LNCAP (cell line): ENCODE measurements around the gene HLA-DQA1.

Experiments used
- CTCF ChIP-seq: fragments of 450-650 bp; IDR thresholded peaks from 2 replicates; pipeline ENCODE4 v1.5.1; 2017; ENCODE audit warnings: mild to moderate bottlenecking

HLA-DQA1 gene

DNA sequence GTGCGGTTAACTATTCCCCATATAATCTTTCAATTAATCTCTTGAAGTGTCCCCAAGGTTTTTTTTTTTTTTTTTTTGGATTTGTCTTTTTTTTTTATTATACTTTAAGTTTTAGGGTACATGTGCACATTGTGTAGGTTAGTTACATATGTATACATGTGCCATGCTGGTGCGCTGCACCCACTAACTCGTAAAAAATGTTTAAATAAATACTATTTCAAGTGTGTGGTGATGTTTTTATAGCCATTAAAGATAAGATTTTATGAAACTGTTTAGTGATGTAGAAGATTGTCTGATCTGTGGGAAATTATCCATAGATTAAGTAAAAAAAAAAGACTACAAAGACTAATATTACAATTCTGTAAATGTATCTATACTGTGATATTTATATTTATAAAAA lies 12.6 kb upstream of the HLA-DQA1 start:
- TF ChIP-seq CTCF, result no peak

DNA sequence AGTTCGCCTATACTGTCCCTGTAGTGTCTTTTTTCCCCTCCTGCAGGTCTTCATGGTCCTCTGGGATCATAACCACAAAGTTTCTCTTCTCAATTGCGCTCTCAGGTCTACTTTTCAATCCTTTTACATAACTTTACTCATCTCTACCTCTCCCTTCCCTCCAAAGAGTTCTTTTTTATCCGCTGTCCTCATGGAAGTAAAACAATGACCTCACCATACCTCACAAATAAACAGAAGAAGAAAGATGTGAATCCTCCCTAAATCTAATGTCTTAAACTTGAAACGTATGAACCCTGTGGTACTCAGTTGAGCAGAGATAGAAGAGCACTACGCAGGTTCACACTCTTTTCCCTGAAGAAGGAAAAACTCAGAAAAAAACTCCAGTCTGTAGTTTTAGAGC lies 12.1 kb upstream of the HLA-DQA1 start:
- no peak for TF ChIP-seq CTCF

DNA sequence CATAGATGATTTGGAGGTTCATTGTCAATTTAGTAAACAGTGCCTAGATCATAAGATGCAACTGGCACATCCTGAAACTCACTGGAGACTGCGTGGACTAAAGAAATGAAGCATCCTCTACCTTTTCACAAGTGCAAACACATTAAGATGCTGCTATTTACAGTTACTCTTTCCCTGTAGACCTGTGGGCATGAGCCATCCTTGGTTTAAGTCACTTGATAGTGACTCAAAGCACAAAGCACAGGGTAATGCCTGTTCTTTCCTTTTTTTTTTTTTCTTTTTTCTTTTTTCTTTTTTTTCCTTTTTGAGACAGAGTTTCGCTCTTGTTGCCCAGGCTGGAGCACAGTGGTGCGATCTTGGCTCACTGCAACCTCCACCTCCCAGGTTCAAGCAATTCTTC lies 10.0 kb upstream of the HLA-DQA1 start:
- TF ChIP-seq CTCF, result no peak

DNA sequence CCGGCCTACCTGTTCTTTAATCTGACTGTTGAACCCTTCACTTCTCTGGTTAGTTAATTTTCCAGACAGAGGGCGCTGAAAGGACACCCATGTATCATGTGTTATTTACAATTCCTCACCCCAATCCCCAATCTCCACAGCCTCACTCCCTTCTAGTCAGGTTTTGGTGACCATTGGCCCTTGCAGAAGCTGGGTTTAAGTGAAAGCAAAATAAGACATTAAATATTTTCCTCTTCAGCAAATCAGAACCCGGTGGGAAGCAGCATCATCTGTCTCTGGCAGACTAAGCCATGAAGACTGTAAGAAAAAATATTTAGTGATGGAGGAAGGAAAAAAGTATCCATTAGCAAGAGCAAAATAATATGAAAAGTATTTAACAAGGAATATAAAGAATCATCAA lies 9.4 kb upstream of the HLA-DQA1 start:
- no peak for TF ChIP-seq CTCF

DNA sequence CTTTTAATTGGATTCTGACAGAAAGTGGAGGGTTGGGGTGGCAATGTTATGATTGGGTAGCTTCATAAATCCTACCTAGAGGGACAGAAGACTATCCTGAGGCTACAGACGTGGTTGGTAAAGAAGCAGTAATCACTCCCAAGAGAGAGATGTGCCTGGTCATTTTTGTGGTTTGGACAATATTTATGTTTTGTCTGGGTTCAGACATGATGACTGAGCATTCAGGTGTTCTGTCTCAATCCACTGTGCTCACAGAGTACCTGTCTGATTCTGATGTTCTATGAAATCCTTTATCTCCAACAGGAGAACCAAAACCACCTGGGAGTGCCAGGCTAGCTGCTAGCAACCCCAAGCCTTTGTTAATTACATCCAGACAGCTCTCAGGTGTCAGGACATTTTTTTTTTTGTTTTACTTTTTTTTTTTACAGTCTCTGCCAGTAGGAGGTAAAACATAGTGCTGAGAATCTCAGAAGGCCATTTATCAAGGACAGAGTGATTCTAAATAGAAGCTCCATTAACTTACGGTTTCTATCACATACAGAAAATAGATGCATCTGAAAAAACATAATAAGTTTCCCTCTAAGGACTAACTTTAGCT lies 1.6 kb upstream of the HLA-DQA1 start:
- TF ChIP-seq CTCF, result no peak

DNA sequence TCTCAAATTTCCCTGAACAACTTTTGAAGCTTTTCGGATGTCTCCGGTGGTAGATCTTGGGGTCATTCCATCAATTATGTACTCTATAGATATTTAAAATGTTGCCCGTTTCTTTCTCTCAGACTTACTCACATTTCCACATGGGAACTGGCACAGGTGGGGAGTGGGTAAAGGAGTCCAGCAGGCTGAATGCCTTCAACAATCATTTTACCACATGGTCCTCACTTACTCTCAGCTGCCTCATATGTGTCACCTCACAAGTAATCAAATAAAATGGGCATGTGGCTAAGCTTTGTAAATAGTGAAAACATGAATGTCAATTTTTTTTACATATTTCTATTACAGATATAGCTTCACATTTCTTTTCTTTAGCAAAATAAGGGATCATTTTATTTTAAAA lies 677 bp downstream of the HLA-DQA1 start:
- TF ChIP-seq CTCF, result no peak

GRCh38 chr6:32638532-32639219 lies 1.5 kb downstream of the HLA-DQA1 start:
- TF ChIP-seq CTCF, result no peak
